Measurements from ENCODE around the gene PRR12.
"Not testable (repeated sequence)": the region's sequence is repeated elsewhere in the genome, so short reads cannot be mapped to it uniquely, and the experiment has no call there.

PRR12 gene

GRCh38 chr19:49616945-49617344, 26.0 kb downstream of the PRR12 start:
- no peak overlapping the region for H3K4me3 ChIP-seq (ENCODE audit: low read depth, low read length)
- no peak for DNase-seq (ENCODE audit: low read depth)
- TF ChIP-seq CTCF (conservative IDR thresholded peaks at IDR 0.05; ENCODE audit: low read depth, low read length), result no peak

GRCh38 chr19:49617860-49618259, 26.9 kb downstream of the PRR12 start:
- not testable (repeated sequence) for H3K4me3 ChIP-seq (ENCODE audit: low read depth, low read length); DNase-seq (ENCODE audit: low read depth)

GRCh38 chr19:49624967-49625910, 34.3 kb downstream of the PRR12 start:
- no peak for TF ChIP-seq CTCF (conservative IDR thresholded peaks at IDR 0.05; ENCODE audit: low read depth, low read length)
- H3K4me3 ChIP-seq (ENCODE audit: low read depth, low read length), result no peak overlapping the region
- no peak for DNase-seq (ENCODE audit: low read depth)

GRCh38 chr19:49626226-49626625, 35.2 kb downstream of the PRR12 start:
- no peak overlapping the region for H3K4me3 ChIP-seq (ENCODE audit: low read depth, low read length)
- TF ChIP-seq CTCF (conservative IDR thresholded peaks at IDR 0.05; ENCODE audit: low read depth, low read length), result no peak
- DNase-seq (ENCODE audit: low read depth), result no peak

- no peak for DNase-seq (ENCODE audit: low read depth)
- TF ChIP-seq CTCF (conservative IDR thresholded peaks at IDR 0.05; ENCODE audit: low read depth, low read length), result no peak
- H3K4me3 ChIP-seq (ENCODE audit: low read depth, low read length), result no peak overlapping the region
Measured at GRCh38 chr19:49629659-49630058, 38.7 kb downstream of the PRR12 start.

GRCh38 chr19:49631014-49631588, 40.1 kb downstream of the PRR12 start:
- TF ChIP-seq CTCF (conservative IDR thresholded peaks at IDR 0.05; ENCODE audit: low read depth, low read length), result no peak
- H3K4me3 ChIP-seq (ENCODE audit: low read depth, low read length), result no peak overlapping the region
- DNase-seq (ENCODE audit: low read depth), result no peak

GRCh38 chr19:49631610-49632192, 40.7 kb downstream of the PRR12 start:
- TF ChIP-seq CTCF (conservative IDR thresholded peaks at IDR 0.05; ENCODE audit: low read depth, low read length), result no peak
- no peak for DNase-seq (ENCODE audit: low read depth)
- H3K4me3 ChIP-seq (ENCODE audit: low read depth, low read length), result no peak overlapping the region

Data from choroid plexus epithelial cell (primary cell).